HS-5 (cell line): ENCODE results near the gene TUBGCP6.
"Not testable (repeated sequence)": the region's sequence is repeated elsewhere in the genome, so short reads cannot be mapped to it uniquely, and the experiment has no call there.

Experiments
- DNase-seq: peaks from one replicate; pipeline ENCODE4 v3.0.0-alpha.2; 2012; ENCODE audit warnings: low read depth

TUBGCP6 gene

GRCh38 chr22:50278956-50279619, 34.3 kb upstream of the TUBGCP6 start:
- no peak for DNase-seq

GRCh38 chr22:50278461-50278860, 33.6 kb upstream of the TUBGCP6 start:
- DNase-seq: no peak

GRCh38 chr22:50277761-50278160, 32.9 kb upstream of the TUBGCP6 start:
- DNase-seq: no peak

- no peak for DNase-seq
Measured at GRCh38 chr22:50276143-50276542, 31.3 kb upstream of the TUBGCP6 start.

- no peak for DNase-seq
Measured at GRCh38 chr22:50275181-50276055, 30.6 kb upstream of the TUBGCP6 start.

GRCh38 chr22:50274771-50275170, 29.9 kb upstream of the TUBGCP6 start:
- DNase-seq: no peak

GRCh38 chr22:50274311-50274710, 29.5 kb upstream of the TUBGCP6 start:
- DNase-seq: no peak

GRCh38 chr22:50273781-50274180, 29.0 kb upstream of the TUBGCP6 start:
- not testable (repeated sequence) for DNase-seq

GRCh38 chr22:50273352-50273751, 28.5 kb upstream of the TUBGCP6 start:
- DNase-seq: not testable (repeated sequence)

- no peak for DNase-seq
Measured at GRCh38 chr22:50272044-50272802, 27.4 kb upstream of the TUBGCP6 start.

- DNase-seq: no peak
Measured at GRCh38 chr22:50271519-50271970, 26.7 kb upstream of the TUBGCP6 start.

GRCh38 chr22:50270666-50271394, 26.0 kb upstream of the TUBGCP6 start:
- peak; percentile 35 for DNase-seq

- DNase-seq: no peak
Measured at GRCh38 chr22:50269970-50270665, 25.3 kb upstream of the TUBGCP6 start, which contains the start of gene MAPK11. Gene MAPK11, minus strand, starts transcription at chr22:50270380. Its CDS starts 88 bp downstream, at chr22:50270292.

- DNase-seq: no peak
Measured at GRCh38 chr22:50269573-50269969, 24.7 kb upstream of the TUBGCP6 start.

- DNase-seq: no peak
Measured at GRCh38 chr22:50268655-50269113, 23.9 kb upstream of the TUBGCP6 start.

- DNase-seq: no peak
Measured at GRCh38 chr22:50267591-50268390, 23.0 kb upstream of the TUBGCP6 start.

- DNase-seq: no peak
Measured at GRCh38 chr22:50266994-50267393, 22.2 kb upstream of the TUBGCP6 start.

- no peak for DNase-seq
Measured at GRCh38 chr22:50264946-50265669, 20.3 kb upstream of the TUBGCP6 start.

GRCh38 chr22:50264104-50264745, 19.4 kb upstream of the TUBGCP6 start:
- no peak for DNase-seq
